Progenitor cell of endocrine pancreas (in vitro differentiated cells): Measurements from ENCODE around the gene DNAJC30. TPM values are rescaled to one million over a fixed set of nuclear protein-coding genes. Genes with fewer than 3 reads are reported as not detected.

Source experiments
- DNase-seq: peaks from one replicate; pipeline ENCODE4 v3.0.0; 2021; ENCODE audit warnings: low spot score; ENCODE audit not compliant: unreplicated experiment
- H3K27ac Mint-ChIP-seq: 2 replicates; pipeline ENCODE4 v1.8.0; 2021; ENCODE audit warnings: mild to moderate bottlenecking, moderate library complexity, mixed read lengths
- H3K27me3 Mint-ChIP-seq: 2 replicates; pipeline ENCODE4 v1.8.0; 2021; ENCODE audit warnings: mixed read lengths
- H3K36me3 Mint-ChIP-seq: 2 replicates; pipeline ENCODE4 v1.8.0; 2022; ENCODE audit warnings: mixed read lengths; ENCODE audit not compliant: insufficient read depth
- H3K4me1 Mint-ChIP-seq: 2 replicates; pipeline ENCODE4 v1.8.0; 2021; ENCODE audit warnings: low read depth, mixed read lengths
- H3K4me3 Mint-ChIP-seq: 2 replicates; pipeline ENCODE4 v1.8.0; 2021; ENCODE audit warnings: low read depth, mild to moderate bottlenecking, moderate library complexity, mixed read lengths
- H3K9me3 Mint-ChIP-seq: 2 replicates; pipeline ENCODE4 v1.8.0; 2021; ENCODE audit warnings: low read depth, mixed read lengths
- CTCF ChIP-seq: fragments of 200-600 bp; sonication (generic); IDR thresholded peaks from one replicate; pipeline ENCODE4 v1.5.0; 2021; ENCODE audit warnings: antibody characterized with exemption, mild to moderate bottlenecking; ENCODE audit not compliant: unreplicated experiment
- total RNA-seq: library from RNA; stranded (reverse); gene quantifications from 2 replicates; pipeline ENCODE4 v1.2.1, GENCODE V29; 2021

Gene DNAJC30
- total RNA-seq, 1 donor from 2014 or later: 11.1 TPM

GRCh38 chr7:73719806-73720169 is 36.5 kb upstream of the DNAJC30 start:
- DNase-seq: no peak
- Mint-ChIP-seq H3K27ac (peak overlapping the region; percentile 27), H3K36me3 (no peaks in the 10 kb centered on the region), H3K4me1 (peaks cover 21% of the 10 kb centered on the region), H3K27me3 (peaks cover 9% of the 10 kb centered on the region), H3K9me3 (no peaks in the 10 kb centered on the region), H3K4me3 (peak overlapping the region; percentile 73)
- TF ChIP-seq CTCF: no peak

GRCh38 chr7:73718905-73719805 is 35.9 kb upstream of the DNAJC30 start, which contains the start of gene STX1A:
TSS of gene STX1A (minus strand) at chr7:73719669. CDS start at chr7:73719631, 38 bp downstream.
- Mint-ChIP-seq H3K9me3 (no peaks in the 10 kb centered on the region), H3K4me3 (peak within 1 kb of the TSS; percentile 73), H3K36me3 (no peaks in the 10 kb centered on the region), H3K4me1 (peaks cover 21% of the 10 kb centered on the region), H3K27me3 (peaks cover 9% of the 10 kb centered on the region), H3K27ac (peak within 1 kb of the TSS; percentile 64)
- no peak for TF ChIP-seq CTCF
- peak; percentile 58 for DNase-seq

GRCh38 chr7:73718438-73718881 is 35.2 kb upstream of the DNAJC30 start:
- Mint-ChIP-seq H3K36me3 (no peaks in the 10 kb centered on the region), H3K27ac (no peak overlapping the region), H3K9me3 (no peaks in the 10 kb centered on the region), H3K4me3 (peak overlapping the region; percentile 66), H3K4me1 (peaks cover 21% of the 10 kb centered on the region), H3K27me3 (peaks cover 9% of the 10 kb centered on the region)
- DNase-seq: no peak
- no peak for TF ChIP-seq CTCF

- no peak for TF ChIP-seq CTCF
- DNase-seq: no peak
- Mint-ChIP-seq H3K27ac (peak overlapping the region; percentile 41), H3K27me3 (peaks cover 9% of the 10 kb centered on the region), H3K36me3 (no peaks in the 10 kb centered on the region), H3K4me3 (peak overlapping the region; percentile 66), H3K9me3 (no peaks in the 10 kb centered on the region), H3K4me1 (peaks cover 21% of the 10 kb centered on the region)
Observed at GRCh38 chr7:73717991-73718405, 34.7 kb upstream of the DNAJC30 start.

GRCh38 chr7:73717025-73717807 is 34.0 kb upstream of the DNAJC30 start:
- Mint-ChIP-seq H3K4me1 (peaks cover 21% of the 10 kb centered on the region), H3K27ac (peak overlapping the region; percentile 37), H3K9me3 (no peaks in the 10 kb centered on the region), H3K27me3 (peaks cover 9% of the 10 kb centered on the region), H3K4me3 (peak overlapping the region; percentile 66), H3K36me3 (no peaks in the 10 kb centered on the region)
- no peak for DNase-seq
- no peak for TF ChIP-seq CTCF
